Measurements from ENCODE around the gene TLE4.
A peak's percentile ranks its signal among the peaks of the same experiment; 100 is the strongest.

Gene TLE4

DNA sequence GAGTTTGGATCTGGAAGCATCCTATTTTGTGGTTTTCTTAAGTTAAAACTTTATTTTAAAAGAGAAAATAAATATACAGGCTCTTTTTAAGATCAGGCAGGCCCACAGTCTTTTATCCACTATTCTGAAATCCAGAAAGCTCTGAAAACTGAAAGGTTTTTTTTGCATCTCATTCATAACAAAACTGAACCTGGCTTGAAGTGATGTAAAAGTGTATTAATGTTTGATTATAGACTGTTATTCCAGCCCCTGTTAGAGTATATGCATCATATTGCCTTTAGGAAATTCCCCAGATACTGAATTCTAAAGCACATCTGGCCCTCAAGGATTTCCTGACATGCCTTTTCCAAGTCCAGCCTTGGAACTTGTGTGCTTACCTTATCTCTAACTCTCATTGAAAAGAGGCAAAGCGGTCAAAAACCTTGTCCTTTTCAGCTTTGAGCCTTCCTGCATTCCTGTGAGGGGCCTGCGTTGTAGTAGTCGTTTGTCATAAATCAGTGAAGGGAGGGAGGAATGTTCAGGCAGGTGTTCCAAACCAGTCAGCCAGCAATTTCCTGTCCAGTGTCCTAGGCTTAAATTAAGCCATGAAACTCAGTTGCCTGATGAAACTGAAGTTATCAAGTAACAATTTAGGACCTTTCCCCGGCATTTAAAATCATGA lies 110.4 kb downstream of the TLE4 start:
- H4K8ac ChIP-seq (ENCODE audit: low read depth, low read length), result no peak overlapping the region
- H3K9me3 ChIP-seq (replicated peaks in 1 of 2; ENCODE audit: control insufficient read depth in 2 of 2, insufficient read depth in 1 of 2, low read depth in 1 of 2, low read length in 2 of 2), result peaks cover 0 to 7% of the 10 kb centered on the region in 2 donors
- H3K9ac ChIP-seq (ENCODE audit: low read depth, low read length, poor library complexity), result no peak overlapping the region
- H3K27ac ChIP-seq (replicated peaks; ENCODE audit: low read length), result no peak overlapping the region
- no peak overlapping the region for H2BK12ac ChIP-seq (ENCODE audit: low read length)
- no peak overlapping the region for H3K14ac ChIP-seq (ENCODE audit: low read length)
- H3K18ac ChIP-seq (ENCODE audit: low read length), result no peak overlapping the region
- no peak overlapping the region for H3K4ac ChIP-seq (ENCODE audit: low read length)
- peaks cover 3% of the 10 kb centered on the region for H3K79me1 ChIP-seq (ENCODE audit: low read depth, low read length)
- no peak overlapping the region for H2AFZ ChIP-seq (ENCODE audit: low read length)
- no peaks in the 10 kb centered on the region for H3K27me3 ChIP-seq (ENCODE audit: control insufficient read depth in 3 of 3, insufficient read depth in 3 of 3, low read depth in 1 of 3, low read length in 3 of 3)
- H3K4me2 ChIP-seq (ENCODE audit: insufficient read depth, low read length, poor library complexity, severe bottlenecking), result no peak overlapping the region
- no peak for DNase-seq (ENCODE audit: low spot score)
- H3K23ac ChIP-seq (ENCODE audit: low read depth, low read length, poor library complexity), result no peak overlapping the region
- no peak overlapping the region for H4K91ac ChIP-seq (ENCODE audit: low read depth, low read length, poor library complexity)
- no CpG with 5 or more reads among the region's 4 CpGs for WGBS, 2 donors (ENCODE audit: extremely low coverage in 2 of 2, insufficient read length in 2 of 2, insufficient replicate concordance in 1 of 2)
- H2AK5ac ChIP-seq (ENCODE audit: low read depth, low read length), result no peak overlapping the region
- H3K36me3 ChIP-seq (replicated peaks in 1 of 2; ENCODE audit: control insufficient read depth in 2 of 2, insufficient read depth in 2 of 2, low read length in 2 of 2), result peaks cover 12 to 65% of the 10 kb centered on the region in 2 donors
- no peak overlapping the region for H2BK120ac ChIP-seq (ENCODE audit: low read depth, low read length)
- no peak overlapping the region for H2BK15ac ChIP-seq (ENCODE audit: low read length)
- H2BK5ac ChIP-seq (ENCODE audit: low read length), result no peak overlapping the region
- H3K4me3 ChIP-seq (ENCODE audit: low read length in 2 of 2), result no peak overlapping the region
- peaks cover 8 to 11% of the 10 kb centered on the region in 2 donors for H3K4me1 ChIP-seq (ENCODE audit: control insufficient read depth in 2 of 2, insufficient read depth in 1 of 2, low read depth in 1 of 2, low read length in 2 of 2)

DNA sequence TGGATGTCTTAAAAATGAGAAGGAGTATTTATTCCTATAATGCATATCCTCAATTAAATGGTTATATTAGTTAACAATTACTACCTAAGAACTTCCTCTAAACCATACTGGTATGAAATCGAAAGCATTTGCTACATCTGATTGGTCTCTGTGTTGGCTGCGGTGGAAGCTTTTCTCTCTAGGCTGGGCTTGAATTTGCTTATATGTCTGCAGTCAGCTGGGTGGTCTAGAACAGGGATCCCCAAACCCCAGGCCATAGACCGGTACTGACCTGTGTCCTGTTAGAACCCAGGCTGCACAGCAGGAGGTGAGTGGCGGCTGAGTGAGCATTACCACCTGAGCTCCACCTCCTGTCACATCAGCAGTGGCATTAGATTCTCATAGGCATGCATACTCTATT lies 112.3 kb downstream of the TLE4 start:
- Histone ChIP-seq H3K23ac (ENCODE audit: low read depth, low read length, poor library complexity) (no peak overlapping the region), H4K91ac (ENCODE audit: low read depth, low read length, poor library complexity) (no peak overlapping the region), H3K9me3 (replicated peaks in 1 of 2; ENCODE audit: control insufficient read depth in 2 of 2, insufficient read depth in 1 of 2, low read depth in 1 of 2, low read length in 2 of 2) (no peaks in the 10 kb centered on the region), H2BK5ac (ENCODE audit: low read length) (no peak overlapping the region), H3K27ac (replicated peaks; ENCODE audit: low read length) (no peak overlapping the region), H2AK5ac (ENCODE audit: low read depth, low read length) (no peak overlapping the region), H3K4me3 (ENCODE audit: low read length in 2 of 2) (no peak overlapping the region), H2BK120ac (ENCODE audit: low read depth, low read length) (no peak overlapping the region), H3K79me1 (ENCODE audit: low read depth, low read length) (peaks cover 3% of the 10 kb centered on the region), H2AFZ (ENCODE audit: low read length) (no peak overlapping the region), H3K4me1 (ENCODE audit: control insufficient read depth in 2 of 2, insufficient read depth in 1 of 2, low read depth in 1 of 2, low read length in 2 of 2) (peaks cover 8 to 11% of the 10 kb centered on the region in 2 donors), H3K14ac (ENCODE audit: low read length) (no peak overlapping the region), H3K36me3 (replicated peaks in 1 of 2; ENCODE audit: control insufficient read depth in 2 of 2, insufficient read depth in 2 of 2, low read length in 2 of 2) (peaks cover 11 to 68% of the 10 kb centered on the region in 2 donors), H3K18ac (ENCODE audit: low read length) (peak overlapping the region; percentile 63), H4K8ac (ENCODE audit: low read depth, low read length) (no peak overlapping the region), H3K9ac (ENCODE audit: low read depth, low read length, poor library complexity) (no peak overlapping the region), H2BK15ac (ENCODE audit: low read length) (no peak overlapping the region), H3K27me3 (ENCODE audit: control insufficient read depth in 3 of 3, insufficient read depth in 3 of 3, low read depth in 1 of 3, low read length in 3 of 3) (no peaks in the 10 kb centered on the region), H3K4me2 (ENCODE audit: insufficient read depth, low read length, poor library complexity, severe bottlenecking) (no peak overlapping the region), H3K4ac (ENCODE audit: low read length) (no peak overlapping the region), H2BK12ac (ENCODE audit: low read length) (no peak overlapping the region)
- no CpG with 5 or more reads among the region's 4 CpGs for WGBS, 2 donors (ENCODE audit: extremely low coverage in 2 of 2, insufficient read length in 2 of 2, insufficient replicate concordance in 1 of 2)
- DNase-seq (ENCODE audit: low spot score), result no peak

DNA sequence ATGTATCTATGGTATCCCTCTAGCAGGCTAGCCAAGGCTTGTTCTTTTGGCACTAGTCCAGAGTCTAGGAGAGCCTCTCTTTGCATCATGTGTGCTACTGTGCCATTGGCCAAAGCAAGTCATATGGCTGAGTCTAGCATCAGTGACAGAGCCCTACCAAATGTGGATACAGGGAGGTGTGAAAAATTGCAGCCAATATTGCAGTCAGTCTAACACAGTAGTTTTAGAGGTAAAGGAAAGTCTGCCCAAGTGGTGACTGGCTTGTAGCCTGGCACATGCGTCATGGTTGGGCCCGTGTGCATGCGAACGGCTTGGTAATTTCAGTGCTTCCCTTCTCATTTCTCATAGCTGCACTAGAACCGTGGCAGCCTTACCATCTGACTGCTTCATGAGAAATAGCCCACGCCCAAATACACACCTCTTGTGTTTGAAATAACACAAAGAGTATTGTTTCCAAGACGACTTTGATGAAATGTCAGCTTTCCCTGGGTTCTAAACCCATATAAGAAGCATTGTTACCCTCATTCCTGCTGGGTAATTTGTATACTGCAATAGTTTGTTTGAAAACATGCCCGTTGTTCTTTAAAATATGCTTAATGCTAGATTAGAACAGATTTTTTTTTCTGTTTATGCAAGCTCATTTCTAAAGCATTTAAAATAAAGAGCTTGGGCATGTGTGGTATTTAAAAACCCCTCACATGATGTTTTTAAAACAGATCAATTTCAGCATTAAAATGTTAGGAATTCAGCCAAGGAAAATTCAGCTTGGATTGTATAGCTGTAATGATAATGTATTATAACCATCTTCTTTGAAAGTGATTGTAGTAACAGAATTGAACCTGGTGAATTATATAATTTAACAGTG lies 113.2 kb downstream of the TLE4 start:
- no peak overlapping the region for H2AK5ac ChIP-seq (ENCODE audit: low read depth, low read length)
- H3K4me3 ChIP-seq (ENCODE audit: low read length in 2 of 2), result no peak overlapping the region
- H3K4ac ChIP-seq (ENCODE audit: low read length), result no peak overlapping the region
- no CpG with 5 or more reads among the region's 8 CpGs for WGBS, 2 donors (ENCODE audit: extremely low coverage in 2 of 2, insufficient read length in 2 of 2, insufficient replicate concordance in 1 of 2)
- peaks cover 8 to 14% of the 10 kb centered on the region in 2 donors for H3K4me1 ChIP-seq (ENCODE audit: control insufficient read depth in 2 of 2, insufficient read depth in 1 of 2, low read depth in 1 of 2, low read length in 2 of 2)
- H3K27ac ChIP-seq (replicated peaks; ENCODE audit: low read length), result no peak overlapping the region
- H3K36me3 ChIP-seq (replicated peaks in 1 of 2; ENCODE audit: control insufficient read depth in 2 of 2, insufficient read depth in 2 of 2, low read length in 2 of 2), result peaks cover 14 to 77% of the 10 kb centered on the region in 2 donors
- no peak overlapping the region for H3K23ac ChIP-seq (ENCODE audit: low read depth, low read length, poor library complexity)
- no peak for DNase-seq (ENCODE audit: low spot score)
- no peak overlapping the region for H2BK120ac ChIP-seq (ENCODE audit: low read depth, low read length)
- H2BK12ac ChIP-seq (ENCODE audit: low read length), result no peak overlapping the region
- no peak overlapping the region for H4K8ac ChIP-seq (ENCODE audit: low read depth, low read length)
- no peak overlapping the region for H2BK5ac ChIP-seq (ENCODE audit: low read length)
- no peak overlapping the region for H2AFZ ChIP-seq (ENCODE audit: low read length)
- H2BK15ac ChIP-seq (ENCODE audit: low read length), result no peak overlapping the region
- peaks cover 4% of the 10 kb centered on the region for H3K79me1 ChIP-seq (ENCODE audit: low read depth, low read length)
- H3K14ac ChIP-seq (ENCODE audit: low read length), result no peak overlapping the region
- H3K9ac ChIP-seq (ENCODE audit: low read depth, low read length, poor library complexity), result no peak overlapping the region
- H3K27me3 ChIP-seq (ENCODE audit: control insufficient read depth in 3 of 3, insufficient read depth in 3 of 3, low read depth in 1 of 3, low read length in 3 of 3), result no peaks in the 10 kb centered on the region
- no peak overlapping the region for H3K18ac ChIP-seq (ENCODE audit: low read length)
- no peaks in the 10 kb centered on the region for H3K9me3 ChIP-seq (replicated peaks in 1 of 2; ENCODE audit: control insufficient read depth in 2 of 2, insufficient read depth in 1 of 2, low read depth in 1 of 2, low read length in 2 of 2)
- no peak overlapping the region for H3K4me2 ChIP-seq (ENCODE audit: insufficient read depth, low read length, poor library complexity, severe bottlenecking)
- H4K91ac ChIP-seq (ENCODE audit: low read depth, low read length, poor library complexity), result no peak overlapping the region

DNA sequence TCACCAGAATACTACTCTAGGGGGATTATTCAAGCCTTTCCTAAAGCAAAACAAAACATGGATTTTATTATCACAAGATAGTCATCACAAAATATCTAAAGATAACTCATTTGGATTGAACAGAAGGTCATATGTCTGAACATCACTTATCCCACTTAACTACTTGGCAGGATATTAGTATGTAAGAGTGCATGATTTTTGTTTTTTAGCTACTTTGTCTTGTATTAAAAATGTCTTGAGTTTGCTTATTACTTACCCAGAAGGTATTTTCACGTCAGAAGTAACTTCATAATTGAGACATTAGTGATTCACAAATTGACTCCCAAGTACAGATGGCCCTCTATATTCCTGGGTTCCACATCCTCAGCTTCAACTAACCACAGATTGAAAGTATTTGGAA lies 113.8 kb downstream of the TLE4 start:
- DNase-seq (ENCODE audit: low spot score), result no peak
- Histone ChIP-seq H3K9ac (ENCODE audit: low read depth, low read length, poor library complexity) (no peak overlapping the region), H2BK5ac (ENCODE audit: low read length) (no peak overlapping the region), H2BK12ac (ENCODE audit: low read length) (no peak overlapping the region), H2AFZ (ENCODE audit: low read length) (no peak overlapping the region), H3K18ac (ENCODE audit: low read length) (no peak overlapping the region), H3K79me1 (ENCODE audit: low read depth, low read length) (peaks cover 4% of the 10 kb centered on the region), H4K8ac (ENCODE audit: low read depth, low read length) (no peak overlapping the region), H3K27me3 (ENCODE audit: control insufficient read depth in 3 of 3, insufficient read depth in 3 of 3, low read depth in 1 of 3, low read length in 3 of 3) (no peaks in the 10 kb centered on the region), H2BK120ac (ENCODE audit: low read depth, low read length) (no peak overlapping the region), H2BK15ac (ENCODE audit: low read length) (no peak overlapping the region), H4K91ac (ENCODE audit: low read depth, low read length, poor library complexity) (no peak overlapping the region), H2AK5ac (ENCODE audit: low read depth, low read length) (no peak overlapping the region), H3K14ac (ENCODE audit: low read length) (no peak overlapping the region), H3K23ac (ENCODE audit: low read depth, low read length, poor library complexity) (no peak overlapping the region), H3K27ac (replicated peaks; ENCODE audit: low read length) (no peak overlapping the region), H3K4ac (ENCODE audit: low read length) (no peak overlapping the region), H3K4me2 (ENCODE audit: insufficient read depth, low read length, poor library complexity, severe bottlenecking) (no peak overlapping the region), H3K4me1 (ENCODE audit: control insufficient read depth in 2 of 2, insufficient read depth in 1 of 2, low read depth in 1 of 2, low read length in 2 of 2) (peaks cover 8 to 16% of the 10 kb centered on the region in 2 donors), H3K4me3 (ENCODE audit: low read length in 2 of 2) (no peak overlapping the region), H3K36me3 (replicated peaks in 1 of 2; ENCODE audit: control insufficient read depth in 2 of 2, insufficient read depth in 2 of 2, low read length in 2 of 2) (peaks cover 14 to 83% of the 10 kb centered on the region in 2 donors), H3K9me3 (replicated peaks in 1 of 2; ENCODE audit: control insufficient read depth in 2 of 2, insufficient read depth in 1 of 2, low read depth in 1 of 2, low read length in 2 of 2) (no peaks in the 10 kb centered on the region)
- no CpG with 5 or more reads among the region's 1 CpG for WGBS, 2 donors (ENCODE audit: extremely low coverage in 2 of 2, insufficient read length in 2 of 2, insufficient replicate concordance in 1 of 2)
